ENCODE data around the gene PRKN. TPM values are rescaled to one million over a fixed set of nuclear protein-coding genes. Genes with fewer than 3 reads are reported as not detected.
A peak's percentile ranks its signal among the peaks of the same experiment; 100 is the strongest.

Gene PRKN
- polyA plus RNA-seq, 1 donor from 2014 or later: 1.2 TPM

DNA sequence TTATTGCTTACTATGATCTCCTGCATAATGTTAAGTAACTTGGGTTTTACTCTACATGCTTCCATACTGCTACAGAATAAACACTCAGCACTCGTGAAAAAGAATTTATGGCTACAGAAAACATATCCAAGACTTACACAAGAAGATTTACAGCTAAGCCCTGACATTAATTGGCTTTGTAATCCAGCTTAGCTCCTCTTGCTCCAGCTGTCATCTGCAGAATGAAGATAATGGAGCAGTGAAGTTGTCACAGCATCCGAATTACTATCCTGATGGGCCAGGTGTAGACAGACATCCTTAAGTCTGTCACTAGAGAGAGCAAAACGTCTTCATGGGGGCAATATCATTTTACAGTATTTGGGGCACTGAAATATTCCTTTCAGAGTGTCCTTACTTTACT lies 155.3 kb downstream of the PRKN start:
- Histone ChIP-seq H3K36me3 (ENCODE audit: insufficient read depth, low read length) (no peaks in the 10 kb centered on the region), H3K9me3 (ENCODE audit: low read length) (no peaks in the 10 kb centered on the region), H3K4me2 (ENCODE audit: low read length) (no peak overlapping the region), H3K27me3 (ENCODE audit: insufficient read depth, low read depth, low read length) (no peaks in the 10 kb centered on the region), H3K9ac (ENCODE audit: low read length) (no peak overlapping the region), H3K9me2 (ENCODE audit: insufficient read depth, low read length) (no peaks in the 10 kb centered on the region), H4K20me1 (ENCODE audit: insufficient read depth) (no peaks in the 10 kb centered on the region), H3K4me3 (ENCODE audit: low read length) (peak overlapping the region; percentile 16), H3F3A (ENCODE audit: insufficient read depth, low read length, poor library complexity, severe bottlenecking) (no peaks in the 10 kb centered on the region), H3K79me2 (replicated peaks; ENCODE audit: insufficient read depth, low read length) (no peaks in the 10 kb centered on the region), H3K27ac (ENCODE audit: low read length) (peak overlapping the region; percentile 64), H2AFZ (ENCODE audit: low read depth, low read length) (no peak overlapping the region)
- TF ChIP-seq TAF1 (IDR thresholded peaks at IDR 0.05; ENCODE audit: low read depth) (no peak), SMC3 (conservative IDR thresholded peaks at IDR 0.05; ENCODE audit: poor library complexity) (peak; percentile 27), RAD21 (conservative IDR thresholded peaks at IDR 0.05) (peak; percentile 38), EP300 (conservative IDR thresholded peaks at IDR 0.05; ENCODE audit: poor library complexity, severe bottlenecking) (peak; percentile 92), EZH2 (IDR thresholded peaks at IDR 0.05; ENCODE audit: borderline replicate concordance, insufficient read depth, low read length, poor library complexity, severe bottlenecking) (no peak), POLR2AphosphoS5 (IDR thresholded peaks at IDR 0.05) (peak; percentile 71)
- TF ChIP-seq, protein P1, sequence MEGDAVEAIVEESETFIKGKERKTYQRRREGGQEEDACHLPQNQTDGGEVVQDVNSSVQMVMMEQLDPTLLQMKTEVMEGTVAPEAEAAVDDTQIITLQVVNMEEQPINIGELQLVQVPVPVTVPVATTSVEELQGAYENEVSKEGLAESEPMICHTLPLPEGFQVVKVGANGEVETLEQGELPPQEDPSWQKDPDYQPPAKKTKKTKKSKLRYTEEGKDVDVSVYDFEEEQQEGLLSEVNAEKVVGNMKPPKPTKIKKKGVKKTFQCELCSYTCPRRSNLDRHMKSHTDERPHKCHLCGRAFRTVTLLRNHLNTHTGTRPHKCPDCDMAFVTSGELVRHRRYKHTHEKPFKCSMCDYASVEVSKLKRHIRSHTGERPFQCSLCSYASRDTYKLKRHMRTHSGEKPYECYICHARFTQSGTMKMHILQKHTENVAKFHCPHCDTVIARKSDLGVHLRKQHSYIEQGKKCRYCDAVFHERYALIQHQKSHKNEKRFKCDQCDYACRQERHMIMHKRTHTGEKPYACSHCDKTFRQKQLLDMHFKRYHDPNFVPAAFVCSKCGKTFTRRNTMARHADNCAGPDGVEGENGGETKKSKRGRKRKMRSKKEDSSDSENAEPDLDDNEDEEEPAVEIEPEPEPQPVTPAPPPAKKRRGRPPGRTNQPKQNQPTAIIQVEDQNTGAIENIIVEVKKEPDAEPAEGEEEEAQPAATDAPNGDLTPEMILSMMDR (IDR thresholded peaks at IDR 0.05; ENCODE audit: poor library complexity, severe bottlenecking): no peak
- TF ChIP-seq, protein P2, sequence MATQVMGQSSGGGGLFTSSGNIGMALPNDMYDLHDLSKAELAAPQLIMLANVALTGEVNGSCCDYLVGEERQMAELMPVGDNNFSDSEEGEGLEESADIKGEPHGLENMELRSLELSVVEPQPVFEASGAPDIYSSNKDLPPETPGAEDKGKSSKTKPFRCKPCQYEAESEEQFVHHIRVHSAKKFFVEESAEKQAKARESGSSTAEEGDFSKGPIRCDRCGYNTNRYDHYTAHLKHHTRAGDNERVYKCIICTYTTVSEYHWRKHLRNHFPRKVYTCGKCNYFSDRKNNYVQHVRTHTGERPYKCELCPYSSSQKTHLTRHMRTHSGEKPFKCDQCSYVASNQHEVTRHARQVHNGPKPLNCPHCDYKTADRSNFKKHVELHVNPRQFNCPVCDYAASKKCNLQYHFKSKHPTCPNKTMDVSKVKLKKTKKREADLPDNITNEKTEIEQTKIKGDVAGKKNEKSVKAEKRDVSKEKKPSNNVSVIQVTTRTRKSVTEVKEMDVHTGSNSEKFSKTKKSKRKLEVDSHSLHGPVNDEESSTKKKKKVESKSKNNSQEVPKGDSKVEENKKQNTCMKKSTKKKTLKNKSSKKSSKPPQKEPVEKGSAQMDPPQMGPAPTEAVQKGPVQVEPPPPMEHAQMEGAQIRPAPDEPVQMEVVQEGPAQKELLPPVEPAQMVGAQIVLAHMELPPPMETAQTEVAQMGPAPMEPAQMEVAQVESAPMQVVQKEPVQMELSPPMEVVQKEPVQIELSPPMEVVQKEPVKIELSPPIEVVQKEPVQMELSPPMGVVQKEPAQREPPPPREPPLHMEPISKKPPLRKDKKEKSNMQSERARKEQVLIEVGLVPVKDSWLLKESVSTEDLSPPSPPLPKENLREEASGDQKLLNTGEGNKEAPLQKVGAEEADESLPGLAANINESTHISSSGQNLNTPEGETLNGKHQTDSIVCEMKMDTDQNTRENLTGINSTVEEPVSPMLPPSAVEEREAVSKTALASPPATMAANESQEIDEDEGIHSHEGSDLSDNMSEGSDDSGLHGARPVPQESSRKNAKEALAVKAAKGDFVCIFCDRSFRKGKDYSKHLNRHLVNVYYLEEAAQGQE (IDR thresholded peaks at IDR 0.05; ENCODE audit: borderline replicate concordance): peak; percentile 40

DNA sequence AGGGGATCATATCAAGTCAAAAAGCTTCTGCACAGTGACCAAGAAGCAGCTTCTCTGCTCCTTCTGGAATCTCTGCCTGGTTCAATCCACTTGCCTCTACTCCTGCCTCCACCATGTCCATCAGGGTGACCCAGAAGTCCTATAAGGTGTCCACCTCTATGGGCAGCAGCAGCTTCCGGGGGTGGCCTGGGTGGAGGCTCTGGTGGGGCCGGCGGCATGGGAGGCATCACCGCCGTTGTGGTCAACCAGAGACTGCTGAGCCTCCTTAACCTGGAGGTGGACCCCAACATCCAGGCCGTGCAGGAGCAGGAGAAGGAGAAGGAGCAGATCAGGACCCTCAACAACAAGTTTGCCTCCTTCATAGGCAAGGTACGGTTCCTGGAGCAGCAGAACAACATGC lies 159.3 kb downstream of the PRKN start:
- Histone ChIP-seq H3K9me3 (ENCODE audit: low read length) (peaks cover 9% of the 10 kb centered on the region), H3F3A (ENCODE audit: insufficient read depth, low read length, poor library complexity, severe bottlenecking) (no peaks in the 10 kb centered on the region), H3K9ac (ENCODE audit: low read length) (no peak overlapping the region), H3K79me2 (replicated peaks; ENCODE audit: insufficient read depth, low read length) (no peaks in the 10 kb centered on the region), H3K4me3 (ENCODE audit: low read length) (no peak overlapping the region), H3K36me3 (ENCODE audit: insufficient read depth, low read length) (no peaks in the 10 kb centered on the region), H3K4me2 (ENCODE audit: low read length) (no peak overlapping the region), H3K27ac (ENCODE audit: low read length) (no peak overlapping the region), H3K27me3 (ENCODE audit: insufficient read depth, low read depth, low read length) (no peaks in the 10 kb centered on the region), H4K20me1 (ENCODE audit: insufficient read depth) (no peaks in the 10 kb centered on the region), H3K9me2 (ENCODE audit: insufficient read depth, low read length) (no peaks in the 10 kb centered on the region), H2AFZ (ENCODE audit: low read depth, low read length) (no peak overlapping the region)
- TF ChIP-seq TAF1 (IDR thresholded peaks at IDR 0.05; ENCODE audit: low read depth) (no peak), SMC3 (conservative IDR thresholded peaks at IDR 0.05; ENCODE audit: poor library complexity) (no peak), MXI1 (conservative IDR thresholded peaks at IDR 0.05; ENCODE audit: poor library complexity, severe bottlenecking) (no peak)

DNA sequence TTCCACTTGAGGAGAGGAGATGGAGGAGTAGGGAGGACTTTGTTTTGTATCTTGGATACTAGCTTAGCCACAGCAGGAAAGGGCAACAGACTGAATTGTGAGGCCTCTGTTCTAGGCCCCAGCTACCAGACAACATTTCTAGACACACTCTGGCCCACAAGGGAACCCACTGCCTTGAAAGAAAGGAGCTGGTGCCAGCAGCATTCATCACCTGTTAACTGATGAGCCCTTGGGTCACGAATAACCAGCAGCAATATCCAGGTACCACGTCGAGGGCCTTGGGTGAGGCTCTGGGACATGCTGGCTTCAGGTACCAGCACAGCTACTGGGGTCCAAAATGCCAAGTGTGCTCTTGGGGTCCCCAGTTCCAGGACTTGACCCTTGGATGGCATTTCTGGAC lies 165.5 kb downstream of the PRKN start:
- no peak overlapping the region for H3K4me3 ChIP-seq (ENCODE audit: low read length)
- no peak overlapping the region for H3K4me2 ChIP-seq (ENCODE audit: low read length)
- H3K27ac ChIP-seq (ENCODE audit: low read length): no peak overlapping the region
- H4K20me1 ChIP-seq (ENCODE audit: insufficient read depth): no peaks in the 10 kb centered on the region
- no peaks in the 10 kb centered on the region for H3F3A ChIP-seq (ENCODE audit: insufficient read depth, low read length, poor library complexity, severe bottlenecking)
- no peaks in the 10 kb centered on the region for H3K79me2 ChIP-seq (replicated peaks; ENCODE audit: insufficient read depth, low read length)
- peaks cover 9% of the 10 kb centered on the region for H3K9me3 ChIP-seq (ENCODE audit: low read length)
- no peak overlapping the region for H2AFZ ChIP-seq (ENCODE audit: low read depth, low read length)
- no peak for TF ChIP-seq MXI1 (conservative IDR thresholded peaks at IDR 0.05; ENCODE audit: poor library complexity, severe bottlenecking)
- TF ChIP-seq RAD21 (conservative IDR thresholded peaks at IDR 0.05): no peak
- TF ChIP-seq POLR2AphosphoS5 (IDR thresholded peaks at IDR 0.05): no peak
- no peak overlapping the region for H3K9ac ChIP-seq (ENCODE audit: low read length)
- no peaks in the 10 kb centered on the region for H3K27me3 ChIP-seq (ENCODE audit: insufficient read depth, low read depth, low read length)
- no peaks in the 10 kb centered on the region for H3K36me3 ChIP-seq (ENCODE audit: insufficient read depth, low read length)
- no peaks in the 10 kb centered on the region for H3K9me2 ChIP-seq (ENCODE audit: insufficient read depth, low read length)

Data from neural cell (in vitro differentiated cells).